ENCODE measurements around the gene ZP1.

ZP1 gene

GRCh38 chr11:60838132-60838531 is 29.2 kb upstream of the ZP1 start:
- in situ Hi-C loops (cut with HindIII; ENCODE audit: low sequenced_read_pairs): no loop called here
- no peak overlapping the region for H3K4me3 ChIP-seq (ENCODE audit: low read depth, low read length)
- TF ChIP-seq, protein P1, sequence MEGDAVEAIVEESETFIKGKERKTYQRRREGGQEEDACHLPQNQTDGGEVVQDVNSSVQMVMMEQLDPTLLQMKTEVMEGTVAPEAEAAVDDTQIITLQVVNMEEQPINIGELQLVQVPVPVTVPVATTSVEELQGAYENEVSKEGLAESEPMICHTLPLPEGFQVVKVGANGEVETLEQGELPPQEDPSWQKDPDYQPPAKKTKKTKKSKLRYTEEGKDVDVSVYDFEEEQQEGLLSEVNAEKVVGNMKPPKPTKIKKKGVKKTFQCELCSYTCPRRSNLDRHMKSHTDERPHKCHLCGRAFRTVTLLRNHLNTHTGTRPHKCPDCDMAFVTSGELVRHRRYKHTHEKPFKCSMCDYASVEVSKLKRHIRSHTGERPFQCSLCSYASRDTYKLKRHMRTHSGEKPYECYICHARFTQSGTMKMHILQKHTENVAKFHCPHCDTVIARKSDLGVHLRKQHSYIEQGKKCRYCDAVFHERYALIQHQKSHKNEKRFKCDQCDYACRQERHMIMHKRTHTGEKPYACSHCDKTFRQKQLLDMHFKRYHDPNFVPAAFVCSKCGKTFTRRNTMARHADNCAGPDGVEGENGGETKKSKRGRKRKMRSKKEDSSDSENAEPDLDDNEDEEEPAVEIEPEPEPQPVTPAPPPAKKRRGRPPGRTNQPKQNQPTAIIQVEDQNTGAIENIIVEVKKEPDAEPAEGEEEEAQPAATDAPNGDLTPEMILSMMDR (IDR thresholded peaks at IDR 0.05; ENCODE audit: low read depth, low read length, missing control alignments): peak; percentile 39
- DNase-seq (ENCODE audit: low read depth): no peak

DNA sequence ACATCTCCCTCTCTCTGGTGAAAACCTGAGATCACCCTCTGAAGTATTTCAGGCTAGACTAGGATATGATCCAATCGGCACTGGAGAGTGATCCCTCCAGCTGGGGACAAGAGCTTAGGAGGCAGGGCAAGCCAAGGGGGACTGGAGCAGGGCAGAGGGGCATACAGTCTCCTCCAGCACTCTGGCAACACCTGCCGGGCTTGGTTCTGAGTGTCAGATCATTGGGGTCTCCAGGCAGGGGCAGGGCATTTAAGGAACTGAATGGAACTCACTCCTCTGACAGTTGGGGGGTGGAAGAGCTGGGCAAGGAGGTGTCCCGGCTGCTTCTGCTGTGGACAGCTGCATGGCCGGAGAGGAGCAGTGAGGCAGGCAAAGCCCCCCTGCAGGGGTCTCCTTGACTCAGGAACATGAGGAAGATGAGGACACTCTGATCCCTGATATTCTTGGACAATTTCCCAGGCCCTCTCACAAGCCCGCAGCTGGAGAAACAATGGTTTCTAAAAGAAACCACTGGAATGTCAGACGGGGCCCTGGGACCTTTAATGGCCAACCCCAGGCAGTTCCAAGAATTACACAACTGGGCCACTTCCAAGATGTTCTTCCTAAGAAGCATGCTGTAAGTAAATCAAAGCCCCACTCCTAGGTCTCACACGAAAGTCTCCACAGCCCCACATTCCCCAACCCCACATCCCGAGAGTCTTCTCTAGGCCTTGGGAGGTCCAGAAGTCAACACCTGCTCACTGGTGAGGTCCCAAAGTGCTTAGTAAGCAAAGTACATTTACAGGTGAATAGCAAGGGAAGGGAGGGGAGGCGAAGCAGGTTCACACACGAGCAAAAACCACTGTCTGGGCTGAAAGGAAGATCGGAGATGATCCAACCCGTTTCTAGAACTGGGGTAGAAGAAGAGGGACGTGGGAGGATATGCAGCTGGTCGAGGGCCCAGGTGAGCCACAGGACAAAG is 26.6 kb upstream of the ZP1 start:
- DNase-seq (ENCODE audit: low read depth): peak; percentile 99
- TF ChIP-seq, protein P1 (IDR thresholded peaks at IDR 0.05; ENCODE audit: low read depth, low read length, missing control alignments): no peak
- no peak overlapping the region for H3K4me3 ChIP-seq (ENCODE audit: low read depth, low read length)
- in situ Hi-C loops (cut with HindIII; ENCODE audit: low sequenced_read_pairs): no loop called here

GRCh38 chr11:60841797-60842667 is 25.3 kb upstream of the ZP1 start, which contains the start of gene CCDC86:
Gene CCDC86 (plus strand): TSS chr11:60842113. CDS start chr11:60842125, 12 bp downstream.
- TF ChIP-seq, protein P1 (IDR thresholded peaks at IDR 0.05; ENCODE audit: low read depth, low read length, missing control alignments): no peak
- in situ Hi-C loops (cut with HindIII; ENCODE audit: low sequenced_read_pairs): no loop called here
- H3K4me3 ChIP-seq (ENCODE audit: low read depth, low read length): peak within 1 kb of the TSS; percentile 93
- DNase-seq (ENCODE audit: low read depth): peak; percentile 86

DNA sequence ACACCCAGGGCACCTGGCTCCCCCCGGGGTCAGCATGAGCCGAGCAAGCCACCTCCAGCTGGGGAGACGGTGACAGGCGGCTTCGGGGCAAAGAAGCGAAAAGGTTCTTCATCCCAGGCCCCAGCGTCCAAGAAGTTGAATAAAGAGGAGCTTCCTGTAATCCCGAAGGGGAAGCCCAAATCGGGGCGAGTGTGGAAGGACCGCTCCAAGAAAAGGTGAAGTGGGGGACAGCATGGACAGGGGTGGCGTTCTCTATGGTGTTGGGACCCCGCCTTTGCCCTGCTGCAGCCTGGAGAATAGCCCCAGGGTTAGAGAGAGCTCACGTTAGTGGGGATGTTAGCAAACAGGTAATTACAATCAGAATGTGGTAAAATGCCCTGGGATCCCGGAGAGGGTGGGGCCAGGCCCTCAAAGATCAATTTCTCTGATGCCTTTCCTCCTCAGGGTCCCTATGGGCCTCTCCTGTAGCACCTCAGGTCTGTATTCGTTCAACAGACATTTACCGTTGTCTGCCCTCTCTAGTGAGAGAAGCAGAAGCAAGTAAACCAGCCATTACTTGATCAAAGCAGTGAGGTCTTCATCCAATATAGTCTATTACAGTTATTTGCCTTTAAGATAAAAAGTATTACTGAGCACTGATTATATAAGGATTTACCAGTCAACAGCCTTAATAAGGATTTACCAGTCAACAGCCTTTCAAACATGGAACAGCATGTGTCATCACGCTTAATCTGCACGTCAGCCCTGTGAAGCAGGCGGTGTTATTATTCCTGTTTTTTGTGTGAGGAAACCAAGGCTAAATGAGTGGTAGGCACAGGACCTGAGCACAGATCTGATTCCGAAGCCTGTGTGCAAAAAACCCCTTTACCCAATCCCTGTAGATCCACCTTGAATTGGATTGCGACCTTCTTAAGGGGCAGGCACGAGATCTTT is 24.4 kb upstream of the ZP1 start:
- no peak for DNase-seq (ENCODE audit: low read depth)
- TF ChIP-seq, protein P1 (IDR thresholded peaks at IDR 0.05; ENCODE audit: low read depth, low read length, missing control alignments): no peak
- in situ Hi-C loops (cut with HindIII; ENCODE audit: low sequenced_read_pairs): no loop called here
- peak overlapping the region; percentile 93 for H3K4me3 ChIP-seq (ENCODE audit: low read depth, low read length)

DNA sequence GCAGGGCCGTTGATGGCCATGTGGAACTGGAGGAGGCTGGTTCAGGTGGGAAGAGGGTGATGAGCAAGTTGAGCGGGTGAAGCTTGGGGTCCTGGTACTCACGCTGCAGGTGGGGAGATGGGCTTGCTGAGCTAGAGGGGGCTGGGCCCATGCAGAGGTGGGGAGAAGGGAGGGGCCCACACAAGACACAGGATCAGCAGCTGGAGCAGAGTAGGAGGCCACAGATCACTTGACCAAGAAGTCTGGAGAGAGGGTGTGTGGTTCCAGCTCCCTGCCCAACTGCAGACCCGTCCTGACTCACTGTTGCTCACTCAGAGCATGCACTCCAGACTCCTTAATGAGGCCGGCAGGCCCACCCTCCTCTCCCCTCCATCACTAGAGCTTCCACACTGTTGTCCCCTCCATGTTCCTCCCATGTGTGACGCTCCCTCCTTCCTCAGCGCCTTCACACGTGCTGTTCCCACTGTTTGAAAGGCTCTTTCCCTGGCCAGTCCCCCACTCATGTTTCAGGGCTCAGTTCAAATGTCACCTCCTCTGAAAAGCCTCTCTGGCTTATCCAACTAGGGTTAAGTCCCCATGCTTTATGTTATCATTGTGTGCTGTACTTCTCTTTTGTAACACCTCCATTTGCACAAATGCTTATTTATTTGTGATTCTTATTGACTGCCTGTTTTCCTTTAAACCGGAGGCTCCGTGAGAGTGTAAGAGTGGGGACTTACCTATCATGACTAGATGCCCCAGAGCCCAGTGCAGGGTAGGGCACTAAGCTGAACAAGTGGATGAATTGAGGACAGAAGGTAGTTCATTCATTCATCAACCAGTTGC is 23.1 kb upstream of the ZP1 start:
- in situ Hi-C loops (cut with HindIII; ENCODE audit: low sequenced_read_pairs): no loop called here
- TF ChIP-seq, protein P1 (IDR thresholded peaks at IDR 0.05; ENCODE audit: low read depth, low read length, missing control alignments): no peak
- H3K4me3 ChIP-seq (ENCODE audit: low read depth, low read length): peak overlapping the region; percentile 93

More for the DNA sequence above, 23.1 kb upstream of the ZP1 start:
- DNase-seq (ENCODE audit: low read depth): no peak

All from astrocyte of the cerebellum (primary cell).